DMS 273 treated with DMSO at 0.1 percent for 48 hours (cell line): ENCODE results near the gene EIF3D.

ENCODE experiments used
- DNase-seq: peaks from one replicate; lab custom pipeline; 2025; lab: John Stamatoyannopoulos, UW

The EIF3D gene

DNA sequence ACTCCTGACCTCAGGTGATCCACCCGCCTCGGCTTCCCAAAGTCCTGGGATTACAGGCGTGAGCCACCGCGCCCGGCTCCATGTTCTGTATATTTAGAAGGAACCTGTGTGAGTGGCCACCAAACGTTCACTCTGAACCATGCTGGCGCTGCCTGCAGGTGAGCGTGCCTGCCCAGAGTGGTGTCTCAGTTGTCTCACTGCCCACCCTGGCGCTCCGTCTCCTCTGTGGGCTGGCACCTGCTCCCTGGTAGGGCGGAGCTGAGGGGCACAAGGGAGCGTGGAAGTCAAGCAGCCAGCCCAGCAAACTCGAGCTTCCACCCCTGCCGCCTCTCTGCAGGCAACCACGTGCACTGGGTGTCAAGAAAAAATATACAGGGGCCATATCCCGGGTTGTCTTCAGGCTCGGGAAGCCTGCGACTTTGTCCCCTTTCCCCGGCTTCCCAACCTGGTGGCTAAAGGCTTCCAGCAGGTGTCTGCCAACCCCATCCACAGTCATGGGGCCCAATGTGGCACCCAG is 64.2 kb downstream of the EIF3D start:
- DNase-seq: no peak

DNA sequence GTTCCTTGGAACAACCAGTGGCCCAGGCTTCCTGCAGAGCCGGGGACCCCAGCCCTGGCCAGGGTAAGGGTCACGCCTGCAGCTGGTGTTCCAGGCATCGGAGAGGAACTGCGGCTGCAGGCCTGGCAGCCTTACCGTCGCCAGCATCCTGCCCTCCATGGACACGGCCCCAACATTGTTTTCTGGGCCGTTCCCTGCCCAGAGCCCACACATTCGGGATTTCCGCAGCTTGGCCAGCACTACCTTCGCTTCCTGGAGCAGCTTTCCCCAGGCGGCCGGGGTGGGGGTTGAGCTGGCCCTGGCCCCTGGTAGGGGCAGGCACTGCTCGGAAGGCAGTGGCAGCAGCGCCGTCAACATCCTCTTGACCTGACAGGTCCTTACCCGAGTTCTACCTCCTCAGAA is 65.2 kb downstream of the EIF3D start:
- DNase-seq: no peak

DNA sequence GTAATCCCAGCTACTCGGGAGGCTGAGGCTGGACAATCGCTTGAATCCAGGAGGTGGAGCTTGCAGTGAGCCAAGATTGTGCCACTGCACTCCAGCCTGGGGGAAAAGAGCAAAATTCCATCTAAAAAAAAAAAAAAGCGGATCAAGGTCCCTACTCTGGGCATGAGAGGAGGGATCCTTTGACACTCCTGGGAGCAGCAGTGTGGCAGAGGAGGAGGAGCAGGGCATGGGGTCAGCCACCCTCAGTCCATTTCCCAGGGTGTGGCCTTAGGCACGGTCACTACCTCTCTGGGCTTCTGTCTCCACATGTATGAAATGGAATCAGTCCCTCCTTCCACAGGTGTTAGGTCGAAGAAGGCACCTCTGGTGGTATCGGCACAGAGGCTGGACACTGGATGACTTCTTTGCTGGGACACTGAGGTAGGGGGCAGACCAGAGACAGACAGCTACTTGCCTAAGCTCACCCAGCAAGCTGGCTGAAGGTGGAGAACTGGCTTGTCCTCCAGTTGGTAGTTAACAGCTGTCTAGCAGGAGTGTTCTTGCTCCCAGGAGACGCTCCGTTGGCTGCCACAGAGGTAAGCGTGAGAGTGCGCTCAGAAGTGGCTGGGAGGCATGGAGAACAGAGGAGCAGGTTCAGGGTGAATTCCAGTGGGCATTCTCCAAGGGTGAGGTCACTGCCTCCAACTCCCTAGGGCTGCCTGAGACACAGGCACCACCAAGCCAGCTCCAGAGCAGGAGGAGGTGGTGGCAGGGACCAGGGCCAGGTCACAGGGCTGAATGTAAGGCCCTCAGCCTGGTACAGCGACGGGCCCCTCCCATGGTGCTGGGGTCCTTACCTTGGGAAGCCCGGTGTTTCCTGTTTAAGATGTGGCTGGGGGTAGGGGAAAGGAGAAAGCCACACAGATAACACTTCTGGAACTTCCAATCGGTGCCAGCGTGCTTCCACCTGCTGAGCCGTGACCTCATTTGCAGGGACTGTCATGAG is 67.0 kb downstream of the EIF3D start:
- DNase-seq: peak; percentile 24
